K562 (cell line): ENCODE measurements around the gene MYL12A. TPM values are rescaled to one million over a fixed set of nuclear protein-coding genes. Genes with fewer than 3 reads are reported as not detected.

Experiments
- ATAC-seq: fragments of 200-7000 bp; cut with Tn5 transposase; 3 replicates; pipeline ENCODE4 v1.9.1; 2020; ENCODE audit warnings: moderate library complexity
- BruUV-seq: library from RNA; stranded (reverse); fragments of 400-500 nt; replicated peaks from 2 replicates; lab custom pipeline; 2021; lab: Mats Ljungman, UMichigan
- CTCF ChIA-PET: fragments of 300-600 bp; formaldehyde crosslinking; extraction: SDS; loops from one replicate; lab custom pipeline; 2021; ENCODE audit warnings: low intra/inter-chr PET ratio; lab: Yijun Ruan, JAX
- POLR2A ChIA-PET: fragments of 300-600, 350-650 bp; sonication (Branson Sonifier 250); formaldehyde crosslinking; extraction: SDS; loops from one replicate; lab custom pipeline; 2021; ENCODE audit warnings: antibody characterized with exemption, inconsistent platforms; lab: Yijun Ruan, JAX
- DNase-seq, 4 experiments: peaks; one replicate each; pipeline versions ENCODE4 v3.0.0 to v3.0.0-alpha.2; 2011 to 2018; ENCODE audit warnings: low spot score in 3 of 4, mixed read lengths in 3 of 4; ENCODE audit errors: extremely low read depth in 1 of 4
- FAIRE-seq: peaks from 2 replicates; lab custom pipeline; 2011; peaks lifted over from hg19 to GRCh38; lab: Jason Lieb, UNC
- H2AFZ ChIP-seq: 2 replicates; pipeline ENCODE4 v1.6.0; 2011; ENCODE audit warnings: low read depth, low read length, control low read depth, inconsistent platforms
- H3K27ac ChIP-seq: fragments of 200-600 bp; 3 replicates; pipeline ENCODE4 v1.8.0; 2011; ENCODE audit warnings: low read depth, mild to moderate bottlenecking, control low read depth, inconsistent platforms, low read length, moderate library complexity, mixed read lengths; ENCODE audit errors: extremely low read depth
- H3K27me3 ChIP-seq, 2 experiments: fragments of 300-600 bp in 1 of 2; 2 replicates in 1 of 2; 3 replicates in 1 of 2; pipeline versions ENCODE4 v1.6.0 to v1.8.0; 2011; ENCODE audit warnings: inconsistent platforms in 2 of 2, low read length in 2 of 2, mild to moderate bottlenecking in 1 of 2, mixed read lengths in 1 of 2, moderate library complexity in 1 of 2; ENCODE audit not compliant: control insufficient read depth in 2 of 2, insufficient read depth in 2 of 2
- H3K36me3 ChIP-seq: fragments of 300-600 bp; 3 replicates; pipeline ENCODE4 v1.8.0; 2011; ENCODE audit warnings: mild to moderate bottlenecking, low read length, inconsistent platforms; ENCODE audit not compliant: control insufficient read depth, insufficient read depth
- H3K4me1 ChIP-seq, 2 experiments: fragments of 200-600 bp in 1 of 2; replicated peaks in 1 of 2; 2 replicates in 1 of 2; 3 replicates in 1 of 2; pipeline versions ENCODE4 v1.5.1 to v1.8.0; 2011; ENCODE audit warnings: inconsistent platforms in 2 of 2, low read length in 2 of 2, mild to moderate bottlenecking in 1 of 2, mixed read lengths in 1 of 2, moderate library complexity in 1 of 2; ENCODE audit not compliant: control insufficient read depth in 2 of 2, insufficient read depth in 2 of 2
- H3K4me2 ChIP-seq: 2 replicates; pipeline ENCODE4 v1.6.1; 2011; ENCODE audit warnings: low read length, control low read depth, inconsistent platforms, mixed read lengths; ENCODE audit not compliant: insufficient read depth
- H3K4me3 ChIP-seq: fragments of 200-600 bp; sonication (generic), shearing (Covaris generic); 2 replicates; pipeline ENCODE4 v1.5.1; 2016; ENCODE audit warnings: control low read depth, inconsistent platforms
- H3K79me2 ChIP-seq: fragments of 200-600 bp; 3 replicates; pipeline ENCODE4 v1.8.0; 2011; ENCODE audit warnings: low read length, inconsistent platforms; ENCODE audit not compliant: control insufficient read depth, insufficient read depth
- H3K9ac ChIP-seq, 2 experiments: 2 replicates each; pipeline versions ENCODE4 v1.6.0 to v1.6.1; 2011; ENCODE audit warnings: low read depth in 2 of 2, low read length in 2 of 2, control low read depth in 1 of 2, inconsistent platforms in 1 of 2, mild to moderate bottlenecking in 1 of 2, mixed read lengths in 1 of 2; ENCODE audit not compliant: insufficient read depth in 1 of 2
- H3K9me1 ChIP-seq: one replicate; pipeline ENCODE4 v1.6.0; 2011; ENCODE audit warnings: inconsistent platforms, mild to moderate bottlenecking, low read length, moderate library complexity; ENCODE audit not compliant: control insufficient read depth, insufficient read depth
- H3K9me3 ChIP-seq: replicated peaks from 2 replicates; pipeline ENCODE4 v1.5.1; 2011; ENCODE audit warnings: low read depth, low read length, inconsistent platforms; ENCODE audit not compliant: control insufficient read depth, insufficient read depth
- H4K20me1 ChIP-seq: replicated peaks from 2 replicates; pipeline ENCODE4 v1.6.1; 2011; ENCODE audit warnings: low read length, inconsistent platforms, mixed read lengths; ENCODE audit not compliant: control insufficient read depth, insufficient read depth
- CCNT2 ChIP-seq: IDR thresholded peaks from 2 replicates; pipeline ENCODE4 v1.6.1; 2011; ENCODE audit warnings: borderline replicate concordance, low read depth, mild to moderate bottlenecking, moderate library complexity, mixed read lengths, low read length; ENCODE audit not compliant: insufficient read length; ENCODE audit errors: extremely low read depth
- JUN ChIP-seq, 2 experiments: sonication (generic) in 1 of 2; formaldehyde crosslinking in 1 of 2; IDR thresholded peaks; 2 replicates each; pipeline versions ENCODE4 v1.6.1 to v1.8.0; 2012 to 2022; ENCODE audit warnings: borderline replicate concordance in 2 of 2, mild to moderate bottlenecking in 2 of 2, improper control_type of control experiment in 1 of 2, low read depth in 1 of 2, low read length in 1 of 2, missing genetic modification reagents in 1 of 2
- MBD1 ChIP-seq: fragments of 250-450 bp; sonication (Bioruptor Pico); IDR thresholded peaks from 2 replicates; pipeline ENCODE4 v1.8.0; 2022; ENCODE audit warnings: inconsistent platforms
- MEF2A ChIP-seq: IDR thresholded peaks from 2 replicates; pipeline ENCODE4 v1.6.1; 2011; ENCODE audit warnings: low read depth, mild to moderate bottlenecking, low read length, moderate library complexity; ENCODE audit not compliant: control insufficient read depth
- MEF2D ChIP-seq: conservative IDR thresholded peaks from 2 replicates; pipeline ENCODE4 v1.6.1; 2016; ENCODE audit warnings: low read depth, missing genetic modification characterization, missing compliant biosample characterization
- PHTF2 ChIP-seq: fragments of 250-450 bp; sonication (Bioruptor Pico); IDR thresholded peaks from 2 replicates; pipeline ENCODE4 v1.5.0; 2021; ENCODE audit warnings: mild to moderate bottlenecking
- RNF2 ChIP-seq: sonication (generic); IDR thresholded peaks from 2 replicates; pipeline ENCODE4 v1.6.1; 2016
- WGBS: fragments of 100-300 bp; shearing (Covaris generic); methylation state at CpG from one replicate; pipeline ENCODE4 v1.1.6; 2016; ENCODE audit warnings: low coverage, mixed read lengths; ENCODE audit not compliant: insufficient coverage; ENCODE audit errors: missing lambda C conversion rate; 5-methylcytosine and 5-hydroxymethylcytosine counted together
- in situ Hi-C: fragments of 300-500 bp; cut with MboI; formaldehyde crosslinking; loops from 4 replicates; pipeline ENCODE4 v1.15.0; 2018; ENCODE audit warnings: inconsistent platforms, mixed read lengths
- intact Hi-C: fragments of 100-400 bp; cut with micrococcal nuclease; formaldehyde crosslinking; loops from 2 replicates; pipeline ENCODE4 v1.14.2; 2022
- polyA plus RNA-seq, 8 experiments: library from polyadenylated mRNA; depleted of rRNA in 4 of 8; stranded (reverse) in 5 of 8; unstranded in 3 of 8; fragments of >200 nt; fragmentation: Nextera tagmentation in 2 of 8; fragmentation: Illumina TruSeq in 1 of 8; extraction: Ambion mirVana in 2 of 8; extraction: Trizol in 1 of 8; gene quantifications; 2 replicates each; pipeline versions ENCODE4 v1.2.1 to v1.2.3, GENCODE V29; 2011 to 2014; ENCODE audit warnings: inconsistent platforms in 1 of 8, missing spikeins in 1 of 8
- total RNA-seq, 7 experiments: library from RNA; depleted of rRNA in 6 of 7; stranded (reverse); fragments of >200 nt in 6 of 7; fragmentation: Illumina TruSeq in 2 of 7; extraction: Trizol in 2 of 7; gene quantifications; 2 replicates each; pipeline versions ENCODE4 v1.2.1 to v1.2.3, GENCODE V29; 2011 to 2021; ENCODE audit warnings: low replicate concordance in 1 of 7
- TF ChIP-seq, protein P1 (sequence below): fragments of 200-800 bp; sonication (Bioruptor generic); IDR thresholded peaks from 2 replicates; pipeline ENCODE4 v1.6.1; 2017; ENCODE audit warnings: missing genetic modification characterization, missing compliant biosample characterization

Gene MYL12A
- total and polyA plus RNA-seq, 9 of the 15 experiments (the other 6 are each of a cell fraction or from before 2014, with no cell fraction given): 308 to 1,031 (median 559) TPM

- TF ChIP-seq CCNT2 (no peak), JUN (IDR thresholded peaks at IDR 0.05; ENCODE audit: borderline replicate concordance, low read depth, low read length) (peak; percentile 34; the same call in 1 of the 2 replicates), JUN (CRISPR knock-in tag; IDR thresholded peaks at IDR 0.05; ENCODE audit: borderline replicate concordance) (no peak), RNF2 (no peak), MEF2D (tag) (peak; percentile 67; the same call in 1 of the 2 replicates), MEF2A (peak; percentile 70; the same call in 1 of the 2 replicates)
Measured at GRCh38 chr18:3256693-3257626, 9.4 kb downstream of the MYL12A start (continued).

DNA sequence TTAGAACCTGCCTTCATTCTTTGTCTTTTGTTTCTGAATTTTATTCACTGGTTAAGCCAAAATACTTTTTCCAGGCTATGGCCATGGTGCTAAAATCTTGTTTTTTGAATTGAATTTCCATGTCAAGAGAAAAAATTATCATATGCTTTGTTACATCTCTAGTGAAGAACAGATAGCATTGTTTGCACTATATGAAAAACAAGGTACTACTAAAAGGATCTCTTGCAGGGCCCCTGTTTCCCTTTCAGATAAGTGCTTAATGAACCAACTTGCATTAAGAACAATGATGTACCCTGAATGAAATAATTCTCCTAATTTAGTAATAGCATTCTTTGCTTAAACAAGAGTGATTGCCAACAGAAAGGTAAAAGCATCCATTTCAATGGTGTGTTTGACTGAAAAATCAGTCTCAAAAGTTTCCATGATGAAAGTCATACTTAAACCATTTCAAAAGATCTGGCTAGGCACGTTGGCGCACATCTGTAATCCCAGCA is 10.1 kb downstream of the MYL12A start:
- no TSS peak for BruUV-seq
- DNase-seq (no peak), ATAC-seq (no peak), FAIRE-seq (no peak)
- ChIA-PET POLR2A (interaction anchor here (1.2 to 4.1 kb wide), 2 partner anchors 11 to 12 kb away, joined by 3 to 33 read pairs; partner anchors contain the start of gene MYL12A), CTCF (no interaction called here)
- intact Hi-C loops: no loop called here
- Histone ChIP-seq H3K4me1 (peaks cover 9 to 11% of the 10 kb centered on the region in 2 experiments; a peak in 4 of 5 replicates), H3K36me3 (peaks cover 60% of the 10 kb centered on the region), H3K79me2 (peaks cover 37% of the 10 kb centered on the region), H3K9ac (no peak overlapping the region), H3K9me3 (no peaks in the 10 kb centered on the region), H3K4me2 (no peak overlapping the region), H3K27ac (0 out of 3 replicates have a peak overlapping the region, but pooled peaks have one; percentile 21), H3K9me1 (no peaks in the 10 kb centered on the region), H3K4me3 (no peak overlapping the region), H3K27me3 (no peaks in the 10 kb centered on the region), H4K20me1 (peaks cover 3% of the 10 kb centered on the region; the same call in 1 of the 2 replicates), H2AFZ (no peak overlapping the region)
- TF ChIP-seq MBD1 (peak; percentile 20; the same call in 1 of the 2 replicates), PHTF2 (no peak)
- TF ChIP-seq, protein P1, sequence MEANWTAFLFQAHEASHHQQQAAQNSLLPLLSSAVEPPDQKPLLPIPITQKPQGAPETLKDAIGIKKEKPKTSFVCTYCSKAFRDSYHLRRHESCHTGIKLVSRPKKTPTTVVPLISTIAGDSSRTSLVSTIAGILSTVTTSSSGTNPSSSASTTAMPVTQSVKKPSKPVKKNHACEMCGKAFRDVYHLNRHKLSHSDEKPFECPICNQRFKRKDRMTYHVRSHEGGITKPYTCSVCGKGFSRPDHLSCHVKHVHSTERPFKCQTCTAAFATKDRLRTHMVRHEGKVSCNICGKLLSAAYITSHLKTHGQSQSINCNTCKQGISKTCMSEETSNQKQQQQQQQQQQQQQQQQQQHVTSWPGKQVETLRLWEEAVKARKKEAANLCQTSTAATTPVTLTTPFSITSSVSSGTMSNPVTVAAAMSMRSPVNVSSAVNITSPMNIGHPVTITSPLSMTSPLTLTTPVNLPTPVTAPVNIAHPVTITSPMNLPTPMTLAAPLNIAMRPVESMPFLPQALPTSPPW: 0 out of 2 replicates have a peak, but pooled peaks have one; percentile 14
- WGBS: 86% methylated on average over 2 of the region's 2 CpGs
- in situ Hi-C loops: no loop called here
